HFFc6 (cell line): ENCODE results near the gene MAPKAP1. TPM values are rescaled to one million over a fixed set of nuclear protein-coding genes. Genes with fewer than 3 reads are reported as not detected.

Experiments
- DNase-seq: peaks from one replicate; pipeline ENCODE4 v3.0.0-alpha.2; 2018
- H3K27ac Mint-ChIP-seq: 2 replicates; pipeline ENCODE4 v1.8.0; 2020; ENCODE audit warnings: mild to moderate bottlenecking, mixed read lengths
- H3K27me3 Mint-ChIP-seq: 2 replicates; pipeline ENCODE4 v1.8.0; 2021; ENCODE audit warnings: mild to moderate bottlenecking, moderate library complexity, mixed read lengths; ENCODE audit not compliant: insufficient read depth
- H3K36me3 Mint-ChIP-seq: 2 replicates; pipeline ENCODE4 v1.8.0; 2021; ENCODE audit warnings: low read depth, mixed read lengths
- H3K4me1 Mint-ChIP-seq: 2 replicates; pipeline ENCODE4 v1.8.0; 2020; ENCODE audit warnings: low read depth, mixed read lengths
- H3K4me3 Mint-ChIP-seq: 2 replicates; pipeline ENCODE4 v1.8.0; 2020; ENCODE audit warnings: mild to moderate bottlenecking, moderate library complexity, mixed read lengths
- H3K9me3 Mint-ChIP-seq: 2 replicates; pipeline ENCODE4 v1.8.0; 2020; ENCODE audit warnings: mild to moderate bottlenecking, mixed read lengths
- CTCF ChIP-seq: fragments of 200-600 bp; sonication (generic); IDR thresholded peaks from 2 replicates; pipeline ENCODE4 v1.5.0; 2021; ENCODE audit warnings: antibody characterized with exemption, mild to moderate bottlenecking
- total RNA-seq, 6 experiments: library from RNA; stranded (reverse); fragmentation: NEBNext Ultra II Directional; extraction: Animal tissue kit (Norgen Biotek cat#: 25700); gene quantifications; 2 replicates in 1 of 6; 3 replicates in 5 of 6; pipeline ENCODE4 v1.2.3, GENCODE V29; 2021

The MAPKAP1 gene
- total RNA-seq, 6 experiments from 2014 or later: 115 to 167 (median 130) TPM

GRCh38 chr9:125509476-125509875, 197.5 kb downstream of the MAPKAP1 start:
- Mint-ChIP-seq H3K4me1 (peaks cover 51% of the 10 kb centered on the region), H3K27ac (peak overlapping the region; percentile 59), H3K9me3 (no peaks in the 10 kb centered on the region), H3K4me3 (no peak overlapping the region), H3K36me3 (peaks cover 16% of the 10 kb centered on the region), H3K27me3 (no peaks in the 10 kb centered on the region; the same call in 1 of the 2 replicates)
- TF ChIP-seq CTCF: no peak
- DNase-seq: peak; percentile 45

GRCh38 chr9:125508249-125508648, 198.8 kb downstream of the MAPKAP1 start:
- TF ChIP-seq CTCF: no peak
- H3K27ac Mint-ChIP-seq: no peak overlapping the region

GRCh38 chr9:125507226-125507625, 199.8 kb downstream of the MAPKAP1 start:
- no peak overlapping the region for H3K27ac Mint-ChIP-seq
- H3K9me3 Mint-ChIP-seq: no peaks in the 10 kb centered on the region
- H3K4me1 Mint-ChIP-seq: peaks cover 31% of the 10 kb centered on the region

More at GRCh38 chr9:125508249-125508648, 198.8 kb downstream of the MAPKAP1 start:
- Mint-ChIP-seq H3K4me1 (peaks cover 38% of the 10 kb centered on the region), H3K4me3 (no peak overlapping the region), H3K36me3 (peaks cover 17% of the 10 kb centered on the region), H3K27me3 (no peaks in the 10 kb centered on the region; the same call in 1 of the 2 replicates), H3K9me3 (no peaks in the 10 kb centered on the region)
- DNase-seq: no peak

GRCh38 chr9:125505988-125506438, 201.0 kb downstream of the MAPKAP1 start:
- no peak for DNase-seq
- TF ChIP-seq CTCF: no peak
- Mint-ChIP-seq H3K27ac (no peak overlapping the region), H3K4me3 (no peak overlapping the region), H3K36me3 (peaks cover 28% of the 10 kb centered on the region), H3K27me3 (no peaks in the 10 kb centered on the region; the same call in 1 of the 2 replicates), H3K9me3 (no peaks in the 10 kb centered on the region), H3K4me1 (peaks cover 19% of the 10 kb centered on the region)

More at GRCh38 chr9:125507226-125507625, 199.8 kb downstream of the MAPKAP1 start:
- peaks cover 22% of the 10 kb centered on the region for H3K36me3 Mint-ChIP-seq
- TF ChIP-seq CTCF: no peak
- no peaks in the 10 kb centered on the region; the same call in 1 of the 2 replicates for H3K27me3 Mint-ChIP-seq
- H3K4me3 Mint-ChIP-seq: no peak overlapping the region
- DNase-seq: no peak

- Mint-ChIP-seq H3K27me3 (no peaks in the 10 kb centered on the region; the same call in 1 of the 2 replicates), H3K4me3 (no peak overlapping the region), H3K36me3 (peaks cover 37% of the 10 kb centered on the region), H3K27ac (no peak overlapping the region), H3K4me1 (peaks cover 6% of the 10 kb centered on the region), H3K9me3 (no peaks in the 10 kb centered on the region)
- no peak for TF ChIP-seq CTCF
- no peak for DNase-seq
Measured at GRCh38 chr9:125504616-125505015, 202.4 kb downstream of the MAPKAP1 start.
